Measurements from ENCODE around the gene NME3. TPM values are rescaled to one million over a fixed set of nuclear protein-coding genes. Genes with fewer than 3 reads are reported as not detected.

The NME3 gene
- total and polyA plus RNA-seq, 2 of the 4 experiments (the other 2 are of a cell fraction): 12.7 to 41.2 TPM

GRCh38 chr16:1774448-1774780 is 3.1 kb upstream of the NME3 start:
- TF ChIP-seq MAFK (IDR thresholded peaks at IDR 0.05; ENCODE audit: low read depth, low read length): no peak
- TF ChIP-seq CTCF (conservative IDR thresholded peaks at IDR 0.05; ENCODE audit: low read depth, low read length): no peak
- no peak for TF ChIP-seq SMC3 (IDR thresholded peaks at IDR 0.05; ENCODE audit: low read depth, low read length)
- TF ChIP-seq MXI1 (IDR thresholded peaks at IDR 0.05; ENCODE audit: borderline replicate concordance, low read depth, low read length): no peak
- no peak for TF ChIP-seq POLR2A (IDR thresholded peaks at IDR 0.05; ENCODE audit: low read depth, low read length)
- no peak for TF ChIP-seq BHLHE40 (IDR thresholded peaks at IDR 0.05; ENCODE audit: low read depth, low read length)
- TF ChIP-seq CHD1 (IDR thresholded peaks at IDR 0.05; ENCODE audit: low read depth, low read length): no peak
- no peak for TF ChIP-seq FOS (IDR thresholded peaks at IDR 0.05; ENCODE audit: low read depth, low read length)
- no peak for TF ChIP-seq USF2 (IDR thresholded peaks at IDR 0.05; ENCODE audit: low read depth, low read length)
- TF ChIP-seq RAD21 (IDR thresholded peaks at IDR 0.05; ENCODE audit: low read length): no peak
- no peak for TF ChIP-seq ELK1 (IDR thresholded peaks at IDR 0.05; ENCODE audit: borderline replicate concordance, low read depth, low read length)
- TF ChIP-seq MAZ (IDR thresholded peaks at IDR 0.05; ENCODE audit: borderline replicate concordance, low read depth, low read length): no peak
- TF ChIP-seq CEBPB (IDR thresholded peaks at IDR 0.05; ENCODE audit: low read depth, low read length): no peak
- Histone ChIP-seq H3K9ac (ENCODE audit: low read depth, low read length) (peak overlapping the region; percentile 37), H2AK9ac (replicated peaks; ENCODE audit: low read depth, low read length, poor library complexity) (peak overlapping the region; percentile 89), H3K27me3 (ENCODE audit: control insufficient read depth, insufficient read depth, low read length) (no peaks in the 10 kb centered on the region), H3K56ac (ENCODE audit: extremely low read depth, insufficient read depth, low read length) (no peak overlapping the region), H3K4me3 (ENCODE audit: insufficient read depth, low read depth, low read length) (peak overlapping the region; percentile 93; the same call in 1 of the 2 replicates), H3K9me3 (ENCODE audit: control insufficient read depth, insufficient read depth, low read length) (no peaks in the 10 kb centered on the region), H2BK20ac (ENCODE audit: low read depth, low read length) (no peak overlapping the region), H2AFZ (replicated peaks; ENCODE audit: low read length, poor library complexity) (peak overlapping the region; percentile 94), H2BK15ac (ENCODE audit: low read depth, low read length) (no peak overlapping the region), H4K8ac (ENCODE audit: low read depth in 2 of 2, low read length in 2 of 2) (no peak overlapping the region; a peak in 1 of 4 replicates), H3K9me1 (ENCODE audit: insufficient read depth, low read length) (0 out of 2 replicates have a peak, but pooled peaks cover 3% of the 10 kb centered on the region), H3K14ac (replicated peaks; ENCODE audit: low read depth, low read length) (peak overlapping the region; percentile 15; the same call in 1 of the 2 replicates), H2AK5ac (ENCODE audit: low read depth, low read length) (no peak overlapping the region; the same call in 1 of the 2 replicates), H4K5ac (ENCODE audit: low read depth, low read length) (no peak overlapping the region), H3K23ac (ENCODE audit: low read depth, low read length) (no peak overlapping the region), H2BK5ac (ENCODE audit: low read depth, low read length, poor library complexity, severe bottlenecking) (no peak overlapping the region), H4K20me1 (ENCODE audit: insufficient read depth, low read length) (peaks cover 31% of the 10 kb centered on the region), H3K18ac (ENCODE audit: low read depth, low read length) (no peak overlapping the region), H3K79me1 (ENCODE audit: low read depth in 1 of 2, low read length in 2 of 2) (peaks cover 12 to 61% of the 10 kb centered on the region in 2 experiments), H4K91ac (ENCODE audit: insufficient read depth, low read depth, low read length) (no peak overlapping the region), H3K4me2 (ENCODE audit: low read depth, low read length) (peak overlapping the region; percentile 93; the same call in 1 of the 2 replicates), H3K4me1 (ENCODE audit: control insufficient read depth, insufficient read depth, low read length) (peaks cover 13% of the 10 kb centered on the region), H2BK120ac (ENCODE audit: low read depth, low read length) (no peak overlapping the region), H3K27ac (ENCODE audit: insufficient read depth, low read length) (no peak overlapping the region; the same call in 1 of the 2 replicates), H3K4ac (ENCODE audit: low read depth, low read length) (no peak overlapping the region), H3K36me3 (ENCODE audit: control insufficient read depth, insufficient read depth, low read length) (peaks cover 26% of the 10 kb centered on the region; the same call in 1 of the 2 replicates)
- ChIA-PET POLR2A (ENCODE audit: unreplicated experiment) (no interaction called here), CTCF (interaction anchor here (0.9 kb wide), 1 partner anchor 37 kb away, joined by 3 read pairs; no protein-coding TSS in a partner anchor)
- 100% methylated on average over 2 of the region's 7 CpGs; no CpG with 5 or more reads in 1 of the 2 experiments for WGBS, 2 experiments (ENCODE audit: extremely low coverage in 2 of 2, insufficient read length in 1 of 2)
- DNase-seq: no peak
- intact Hi-C loops (cut with micrococcal nuclease): no loop called here
- in situ Hi-C loops (cut with MboI; ENCODE audit: low sequenced_read_pairs): no loop called here
- no TSS peak for BruUV-seq (replicated peaks)
- dilution Hi-C loops (cut with HindIII; ENCODE audit: low sequenced_read_pairs, unreplicated experiment): no loop called here
- no peak for ATAC-seq (ENCODE audit: low read depth)
